Suprapubic skin (tissue), 3 donors: ENCODE data around the gene RNF150.

Source experiments
- EP300 ChIP-seq: sonication (generic); formaldehyde crosslinking; IDR thresholded peaks from one replicate; pipeline ENCODE4 v1.6.1; 2017; ENCODE audit warnings: antibody characterized with exemption
- POLR2A ChIP-seq, 2 donors: fragments of 450-650 bp; IDR thresholded peaks; one replicate each; pipeline ENCODE4 v1.6.1; 2017; ENCODE audit warnings: antibody characterized with exemption in 2 of 2, mild to moderate bottlenecking in 2 of 2, moderate library complexity in 2 of 2
- TF ChIP-seq, protein P1 (sequence below), 2 donors: fragments of 200-600 bp in 1 of 2; fragments of 450-650 bp in 1 of 2; sonication (generic) in 1 of 2; IDR thresholded peaks; one replicate each; pipeline ENCODE4 v1.5.1; 2016 to 2019; ENCODE audit warnings: antibody characterized with exemption in 2 of 2, mild to moderate bottlenecking in 1 of 2, moderate library complexity in 1 of 2

DNA sequence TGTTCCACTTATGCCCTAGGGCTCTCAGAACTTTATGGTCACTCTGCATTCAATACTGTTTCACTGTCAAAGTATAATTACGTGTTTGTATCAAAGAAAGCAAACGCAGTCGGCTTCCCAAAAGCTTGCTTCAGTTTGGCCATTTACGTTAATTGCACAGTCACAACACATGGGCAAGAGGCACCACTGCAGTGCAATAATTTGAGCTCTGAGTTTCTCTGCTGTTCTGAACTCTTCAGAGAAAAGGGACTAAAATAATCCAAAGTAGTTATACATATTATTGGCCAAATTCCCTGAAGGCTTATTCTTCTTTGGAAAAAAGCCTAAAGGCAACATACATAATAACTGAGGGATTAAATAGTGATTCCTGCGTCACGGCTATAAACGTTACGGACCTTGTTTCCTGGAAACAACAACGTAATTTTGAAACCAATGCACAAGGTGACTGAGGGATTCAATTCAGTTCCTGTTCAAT is 51.3 kb downstream of the RNF150 start:
- no peak for TF ChIP-seq POLR2A (IDR thresholded peaks at IDR 0.05)
- TF ChIP-seq, protein P1, sequence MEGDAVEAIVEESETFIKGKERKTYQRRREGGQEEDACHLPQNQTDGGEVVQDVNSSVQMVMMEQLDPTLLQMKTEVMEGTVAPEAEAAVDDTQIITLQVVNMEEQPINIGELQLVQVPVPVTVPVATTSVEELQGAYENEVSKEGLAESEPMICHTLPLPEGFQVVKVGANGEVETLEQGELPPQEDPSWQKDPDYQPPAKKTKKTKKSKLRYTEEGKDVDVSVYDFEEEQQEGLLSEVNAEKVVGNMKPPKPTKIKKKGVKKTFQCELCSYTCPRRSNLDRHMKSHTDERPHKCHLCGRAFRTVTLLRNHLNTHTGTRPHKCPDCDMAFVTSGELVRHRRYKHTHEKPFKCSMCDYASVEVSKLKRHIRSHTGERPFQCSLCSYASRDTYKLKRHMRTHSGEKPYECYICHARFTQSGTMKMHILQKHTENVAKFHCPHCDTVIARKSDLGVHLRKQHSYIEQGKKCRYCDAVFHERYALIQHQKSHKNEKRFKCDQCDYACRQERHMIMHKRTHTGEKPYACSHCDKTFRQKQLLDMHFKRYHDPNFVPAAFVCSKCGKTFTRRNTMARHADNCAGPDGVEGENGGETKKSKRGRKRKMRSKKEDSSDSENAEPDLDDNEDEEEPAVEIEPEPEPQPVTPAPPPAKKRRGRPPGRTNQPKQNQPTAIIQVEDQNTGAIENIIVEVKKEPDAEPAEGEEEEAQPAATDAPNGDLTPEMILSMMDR (IDR thresholded peaks at IDR 0.05) = no peak
- no peak for TF ChIP-seq EP300
